WTC11 (cell line): Measurements from ENCODE around the gene TEDC2.

Experiments used
- ATF1 ChIP-seq: sonication (generic); formaldehyde crosslinking; IDR thresholded peaks from 2 replicates; pipeline ENCODE4 v1.8.1; 2023; ENCODE audit warnings: mild to moderate bottlenecking, moderate library complexity, missing genetic modification reagents
- ATF2 ChIP-seq: sonication (generic); formaldehyde crosslinking; IDR thresholded peaks from 2 replicates; pipeline ENCODE4 v1.8.1; 2022; ENCODE audit warnings: low read depth, missing genetic modification reagents, borderline replicate concordance
- CREB1 ChIP-seq: sonication (generic); formaldehyde crosslinking; IDR thresholded peaks from 2 replicates; pipeline ENCODE4 v1.8.0; 2023; ENCODE audit warnings: mild to moderate bottlenecking, missing genetic modification reagents
- CTCF ChIP-seq: fragments of 200-600 bp; IDR thresholded peaks from 2 replicates; pipeline ENCODE4 v1.8.0; 2022; ENCODE audit warnings: antibody characterized with exemption
- E2F1 ChIP-seq: sonication (generic); formaldehyde crosslinking; IDR thresholded peaks from 2 replicates; pipeline ENCODE4 v1.8.0; 2022; ENCODE audit warnings: mild to moderate bottlenecking, missing genetic modification reagents
- NFE2L1 ChIP-seq: sonication (generic); formaldehyde crosslinking; IDR thresholded peaks from 2 replicates; pipeline ENCODE4 v1.8.1; 2023; ENCODE audit warnings: missing genetic modification reagents
- TEAD4 ChIP-seq: sonication (generic); formaldehyde crosslinking; IDR thresholded peaks from 2 replicates; pipeline ENCODE4 v1.8.0; 2022; ENCODE audit warnings: mild to moderate bottlenecking, missing genetic modification reagents

GRCh38 chr16:2494616-2495015, 34.7 kb downstream of the TEDC2 start:
- TF ChIP-seq CTCF (no peak), CREB1 (CRISPR knock-in tag) (no peak), ATF1 (CRISPR knock-in tag) (no peak), NFE2L1 (CRISPR knock-in tag) (no peak), TEAD4 (no peak), ATF2 (CRISPR knock-in tag) (no peak), E2F1 (CRISPR knock-in tag) (no peak)
